Retina (tissue), 1 donor: Measurements from ENCODE around the gene GSAP.

ENCODE experiments used
- DNase-seq: peaks from one replicate; pipeline ENCODE4 v3.0.0-alpha.2; 2016

GSAP gene

DNA sequence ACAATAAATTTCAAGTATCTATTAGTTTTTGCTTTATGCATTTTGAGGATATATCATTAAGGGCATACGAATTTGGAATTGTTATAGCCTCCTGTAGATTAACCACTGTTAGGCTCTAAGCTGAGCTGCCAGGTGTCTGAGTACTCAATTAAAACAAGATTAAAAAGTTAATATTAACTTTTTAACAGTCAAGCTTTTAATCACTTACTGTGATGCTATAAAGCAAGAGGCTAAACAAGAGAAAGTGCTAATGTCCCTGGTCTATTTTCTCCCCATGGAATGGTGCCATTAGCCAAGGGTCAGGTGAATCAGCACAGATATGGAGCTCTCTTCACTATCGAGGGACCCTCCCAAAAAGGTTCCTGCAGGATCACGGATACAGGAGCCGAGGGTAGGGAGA, 9.7 kb downstream of the GSAP start:
- no peak for DNase-seq

DNA sequence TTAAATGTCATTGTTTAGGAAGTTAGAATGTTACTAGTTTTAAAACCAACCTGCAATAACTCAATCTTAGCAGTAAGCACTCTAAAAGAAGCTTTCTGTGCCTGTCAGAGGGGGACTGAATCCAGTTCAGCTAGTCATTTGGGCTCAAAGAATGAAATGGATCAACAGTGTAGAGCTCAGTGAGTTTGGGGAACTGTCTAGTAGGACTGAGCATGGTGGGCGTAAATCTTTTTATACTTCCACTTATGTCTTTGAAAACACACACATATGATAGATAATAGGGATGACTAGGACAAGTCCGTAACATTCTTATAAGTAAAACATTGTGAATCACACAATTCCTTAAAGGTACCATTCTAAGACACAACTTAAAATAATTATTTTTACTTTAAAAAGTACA, 11.5 kb downstream of the GSAP start:
- no peak for DNase-seq

DNA sequence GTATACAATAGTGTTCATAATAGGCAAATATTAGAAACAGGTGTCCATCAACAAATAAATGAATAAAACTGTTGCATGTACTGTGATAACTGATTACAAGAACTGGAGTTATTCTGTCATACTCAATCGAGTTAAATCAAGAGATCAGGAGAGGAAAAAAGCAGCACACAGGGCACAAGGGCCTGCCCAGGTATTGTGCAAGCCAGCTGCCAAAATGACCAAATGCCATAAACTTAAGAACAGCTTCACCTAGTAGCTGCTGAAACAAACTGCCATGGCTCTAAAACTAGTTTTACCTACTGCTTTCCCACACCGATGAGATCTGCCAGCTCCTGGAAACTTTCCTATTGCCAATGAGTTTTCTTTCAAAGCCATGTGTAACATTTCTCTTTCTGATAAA, 12.2 kb downstream of the GSAP start:
- no peak for DNase-seq

DNA sequence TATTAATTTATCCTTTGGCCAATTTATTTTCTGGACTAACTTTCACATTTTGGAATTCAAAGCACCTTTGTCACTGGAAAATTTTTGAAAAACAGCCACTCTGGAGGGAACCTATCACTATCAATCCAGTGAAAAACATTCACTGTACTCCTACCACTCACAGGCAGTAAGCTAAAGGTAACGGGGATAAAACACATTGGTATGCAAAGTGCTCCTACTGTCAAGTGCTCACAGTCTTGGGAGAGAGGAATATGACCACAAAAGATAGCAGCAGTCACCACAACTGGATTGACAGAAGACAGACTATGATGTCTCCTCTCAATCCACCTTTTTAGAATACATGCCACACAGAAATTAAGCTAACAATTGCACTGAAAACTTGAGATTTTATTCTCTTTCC, 13.3 kb downstream of the GSAP start:
- DNase-seq = no peak

DNA sequence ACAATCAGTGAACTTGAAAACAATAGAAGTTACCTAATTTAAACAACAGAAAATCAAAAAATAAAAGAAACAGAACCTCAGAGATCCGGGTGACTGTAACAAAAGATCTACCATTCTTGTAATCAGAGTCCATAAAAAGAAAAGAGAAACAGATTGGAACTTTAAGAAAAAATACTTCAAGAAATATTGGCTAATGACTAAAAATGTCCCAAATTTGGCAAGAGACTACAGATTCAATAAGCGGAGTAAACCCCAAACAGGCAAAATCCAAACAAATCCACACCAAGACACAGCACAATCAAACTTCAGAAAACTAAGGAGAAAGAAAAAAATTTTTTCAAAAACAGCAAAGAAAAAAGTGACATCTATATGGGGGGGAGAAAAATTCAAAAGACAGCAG, 15.1 kb downstream of the GSAP start:
- no peak for DNase-seq

DNA sequence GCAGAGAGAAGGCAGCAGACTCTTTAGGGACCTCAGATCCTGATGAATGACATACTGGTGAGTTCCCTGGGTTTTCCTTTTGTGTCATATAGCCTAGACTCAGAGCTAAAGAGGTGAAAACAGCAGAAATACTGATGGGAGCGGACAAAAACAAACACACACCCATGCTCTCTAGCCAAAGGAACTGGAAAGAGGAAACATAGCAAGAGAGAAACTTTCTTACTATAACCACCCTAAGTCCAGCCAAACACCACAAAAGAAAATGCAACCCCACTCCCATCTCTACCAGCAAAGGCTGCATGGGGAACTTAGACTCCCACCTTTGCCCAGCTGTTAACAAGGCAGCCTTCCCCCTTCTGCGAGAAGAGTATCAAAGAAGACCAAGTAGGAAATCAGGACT, 16.3 kb downstream of the GSAP start:
- no peak for DNase-seq

DNA sequence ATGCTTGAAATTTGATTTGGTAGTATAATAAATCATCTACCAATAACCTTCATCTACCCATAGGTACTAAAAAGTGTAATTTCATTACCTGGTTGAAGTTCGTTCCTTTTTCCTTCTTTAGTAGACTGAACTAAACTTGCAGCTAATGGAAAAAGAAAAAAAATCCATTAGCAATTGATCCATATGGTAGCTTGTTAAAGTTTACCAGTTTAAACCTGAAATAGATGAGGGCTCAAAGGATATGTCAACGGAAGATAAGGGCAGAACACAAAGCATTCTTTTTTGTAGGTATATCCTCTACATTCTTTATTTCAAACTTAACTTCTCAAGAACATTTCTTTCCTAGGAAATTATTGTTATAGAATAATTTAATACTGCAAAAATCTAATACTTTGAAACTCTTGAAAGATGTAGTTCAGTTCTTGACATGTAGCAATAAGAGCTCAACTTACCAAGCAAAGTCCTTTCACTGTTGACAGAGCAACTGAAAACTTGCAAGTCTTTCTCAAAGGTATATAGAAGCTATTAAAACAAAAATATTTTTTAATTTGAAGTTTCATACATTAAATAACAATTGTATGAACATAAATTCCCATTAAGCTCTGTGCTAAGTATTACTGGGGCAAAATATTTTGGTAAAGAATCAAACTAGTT, 19.1 kb downstream of the GSAP start:
- DNase-seq = no peak

DNA sequence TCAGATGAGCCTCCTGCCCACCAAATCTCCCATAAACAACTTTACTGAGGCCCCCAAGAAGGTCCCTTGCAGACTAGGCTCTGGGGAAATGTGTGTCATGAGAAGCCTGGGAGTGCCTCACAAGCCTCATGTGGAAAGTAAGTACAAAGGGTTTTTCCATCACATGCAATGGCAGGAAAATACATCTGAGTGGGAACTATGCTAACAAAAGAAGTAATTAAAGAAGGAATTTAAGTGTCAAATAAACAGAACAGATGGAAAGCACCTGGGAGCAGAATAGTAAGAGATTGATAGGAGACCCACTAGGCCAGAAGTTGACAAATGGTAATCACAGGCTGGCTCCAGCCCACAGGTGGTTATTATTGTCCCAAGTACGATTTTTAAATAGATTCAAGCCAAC, 20.5 kb downstream of the GSAP start:
- DNase-seq = no peak

DNA sequence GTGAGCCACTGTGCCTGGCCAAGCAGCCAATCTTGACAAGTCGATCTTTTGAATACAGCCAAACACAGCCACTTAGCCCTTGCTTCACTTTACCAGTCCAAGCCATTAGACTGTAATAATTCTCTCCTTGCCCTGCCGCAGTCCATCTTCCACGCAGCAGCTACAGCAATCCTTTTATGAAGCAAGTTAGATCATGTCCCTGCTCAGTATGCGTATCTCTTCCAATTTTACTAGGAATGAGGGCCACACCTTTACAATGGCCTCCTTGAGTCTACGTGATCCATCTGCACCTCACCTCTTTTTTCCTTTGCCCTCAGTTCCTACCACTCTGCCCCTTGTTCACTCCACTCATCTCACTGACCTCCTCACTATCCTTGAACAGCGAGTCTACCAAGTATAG, 22.2 kb downstream of the GSAP start:
- no peak for DNase-seq

DNA sequence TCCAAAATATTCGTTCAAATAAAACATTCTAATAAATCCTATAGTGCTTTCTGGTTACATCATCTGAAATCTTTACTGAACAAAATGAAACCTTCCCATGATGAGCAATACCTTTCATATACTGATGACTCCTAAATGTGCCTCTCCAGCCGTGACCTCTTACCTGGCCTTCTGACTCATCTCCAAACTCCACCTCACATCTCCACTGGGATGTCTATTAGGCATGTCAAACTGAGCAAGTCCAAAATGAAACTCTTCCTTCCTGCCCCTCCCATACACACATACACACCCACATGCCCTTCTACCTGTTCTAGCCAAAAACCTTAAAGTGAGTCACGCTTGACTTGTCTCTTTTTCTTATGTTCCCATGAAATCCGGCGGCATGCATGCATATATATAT, 22.9 kb downstream of the GSAP start:
- no peak for DNase-seq

DNA sequence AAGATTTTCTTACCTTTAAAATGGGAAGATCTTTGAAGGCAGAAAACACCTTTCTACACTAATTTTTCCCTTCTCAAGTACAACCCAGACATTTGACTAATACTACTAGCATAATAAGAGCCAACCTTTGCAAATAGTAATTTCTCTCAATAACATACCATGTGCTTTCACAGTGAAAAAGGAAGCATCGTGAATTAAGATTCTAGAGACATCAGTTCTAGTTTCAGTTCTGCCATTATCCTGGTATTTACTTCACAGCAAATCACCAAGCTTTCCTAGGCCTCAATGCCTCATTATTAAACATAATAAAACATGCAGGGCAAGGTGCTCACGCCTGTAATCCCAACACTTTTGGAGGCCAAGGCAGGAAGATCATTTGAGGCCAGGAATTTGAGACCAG, 24.9 kb downstream of the GSAP start:
- DNase-seq = no peak

DNA sequence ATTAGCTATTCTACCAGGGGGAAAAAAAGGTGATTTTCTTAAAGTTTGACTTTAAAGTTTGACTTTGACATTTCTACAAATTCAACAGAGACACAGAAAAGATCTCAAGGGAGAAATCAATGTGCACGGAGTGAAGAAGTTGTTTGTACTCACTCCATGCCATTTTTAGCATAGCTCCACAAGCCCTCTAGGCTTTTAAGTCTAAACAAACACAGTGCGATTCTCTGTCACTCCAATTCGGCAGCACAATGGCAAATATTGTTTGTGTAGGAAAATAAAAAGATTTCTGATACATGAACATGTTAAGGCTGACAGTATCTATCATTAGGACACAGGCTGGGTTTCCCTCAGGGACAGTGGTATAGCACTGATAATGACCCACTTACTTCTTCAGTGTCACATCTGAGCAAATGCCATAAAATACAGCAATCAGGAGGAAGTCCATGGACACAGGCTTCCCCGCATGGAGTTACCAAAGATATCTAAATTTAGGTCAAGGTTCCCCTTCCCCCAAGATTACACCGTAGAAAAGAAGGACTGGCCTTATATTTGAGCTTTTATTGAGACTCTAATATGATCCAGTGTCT, 28.0 kb downstream of the GSAP start:
- DNase-seq = no peak

DNA sequence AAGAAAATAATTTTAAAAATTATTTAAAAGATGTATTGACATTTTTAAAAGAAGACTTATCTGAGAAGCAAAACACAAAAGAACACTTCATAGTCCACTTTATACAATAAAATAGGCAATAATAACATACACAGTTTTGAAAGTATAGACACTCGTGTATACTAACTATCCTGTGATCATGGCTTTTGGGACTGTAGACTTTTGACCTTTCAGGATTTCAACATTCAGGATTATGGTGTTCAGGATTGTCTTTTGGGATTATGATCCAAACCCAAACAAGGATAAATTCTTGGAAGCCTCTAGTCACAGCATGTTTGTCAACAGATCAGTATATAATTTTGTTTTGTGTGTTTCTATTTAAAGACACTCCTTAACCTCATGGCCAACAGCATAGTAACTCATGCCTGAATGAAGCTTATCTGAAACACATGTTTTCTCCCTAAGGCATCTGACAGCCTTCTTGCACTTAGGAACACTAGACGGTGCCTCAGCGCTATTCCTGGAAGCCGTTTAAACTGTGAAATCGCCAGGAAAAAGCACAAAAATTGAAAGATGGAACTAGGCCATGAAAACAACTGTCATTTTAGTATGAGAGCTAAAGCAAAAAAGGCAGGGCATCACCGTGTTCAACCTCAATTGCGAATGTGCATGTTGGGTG, 29.9 kb downstream of the GSAP start:
- DNase-seq = peak; percentile 9

DNA sequence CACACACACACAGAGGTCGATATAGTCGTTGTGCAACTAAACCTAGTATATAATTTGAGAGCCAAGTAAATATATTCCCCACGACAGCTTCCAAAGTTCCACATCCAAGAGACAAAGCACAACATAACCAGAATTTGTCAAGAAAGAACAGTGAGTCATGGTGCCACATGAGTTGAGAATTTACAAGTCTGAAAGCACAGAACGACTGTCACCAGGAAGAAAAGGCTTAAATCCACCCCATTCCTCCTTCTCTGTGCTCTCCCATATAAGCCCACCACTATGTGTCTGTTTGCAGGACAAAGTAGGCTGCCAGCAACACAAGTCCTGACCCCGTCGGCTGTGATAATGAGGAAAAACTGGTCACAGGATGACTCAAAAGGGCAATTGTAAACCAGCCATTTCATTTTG, 32.8 kb downstream of the GSAP start:
- DNase-seq = no peak

DNA sequence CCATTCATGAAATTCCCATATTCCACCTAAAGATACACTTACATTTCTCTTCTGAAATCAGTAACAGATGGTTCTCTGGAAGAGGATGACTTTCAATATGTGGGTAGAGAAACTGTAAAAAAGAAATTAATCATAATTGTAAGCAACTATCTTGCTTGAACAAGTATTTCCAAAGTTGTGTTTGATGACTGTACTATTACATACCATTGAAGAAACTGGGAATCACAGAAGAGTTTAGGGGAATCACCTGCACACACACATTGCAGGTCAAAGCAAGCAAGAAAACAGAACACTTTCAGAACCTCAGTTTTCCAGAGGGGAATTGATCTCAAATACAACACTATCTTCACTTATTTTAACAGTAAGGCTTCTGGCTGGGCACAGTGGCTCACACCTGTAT, 33.6 kb downstream of the GSAP start:
- DNase-seq = no peak

DNA sequence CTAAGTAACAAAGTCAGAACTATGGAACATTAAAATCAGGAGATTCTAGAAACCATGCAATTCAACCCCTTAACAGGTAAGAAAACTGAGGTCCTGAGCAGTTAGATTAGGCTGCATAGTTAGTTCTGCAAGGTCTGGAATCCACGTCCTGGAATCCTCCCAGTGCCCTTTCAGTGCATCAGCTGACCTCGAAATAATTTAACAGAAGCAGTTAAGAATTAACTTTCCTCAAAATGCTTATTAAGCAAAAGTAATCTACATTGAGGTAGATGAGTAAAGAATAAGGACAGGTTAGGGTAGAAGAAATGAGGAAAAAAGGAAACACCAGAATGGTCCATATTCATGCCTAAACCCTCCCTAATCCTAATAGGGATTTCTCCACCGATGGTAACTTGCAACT, 37.6 kb downstream of the GSAP start:
- DNase-seq = no peak

DNA sequence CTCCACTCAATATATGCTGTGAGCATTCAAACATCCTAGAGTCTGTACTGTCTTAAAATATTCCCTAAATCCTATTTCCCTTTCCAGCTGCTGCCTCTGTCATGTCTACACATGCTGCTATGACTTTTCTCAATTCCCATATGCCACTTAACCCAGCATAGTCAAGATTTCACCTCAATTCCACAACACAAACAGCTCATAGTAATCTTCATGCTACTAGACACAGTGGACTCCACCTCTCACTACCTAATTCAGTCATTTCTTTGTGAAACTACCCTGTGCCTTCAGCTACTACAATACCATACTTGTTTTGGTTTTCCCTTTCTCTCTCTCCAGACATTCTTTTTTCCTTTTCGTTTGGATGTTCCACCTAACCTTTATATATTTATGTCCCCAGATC, 45.5 kb downstream of the GSAP start:
- DNase-seq = no peak

DNA sequence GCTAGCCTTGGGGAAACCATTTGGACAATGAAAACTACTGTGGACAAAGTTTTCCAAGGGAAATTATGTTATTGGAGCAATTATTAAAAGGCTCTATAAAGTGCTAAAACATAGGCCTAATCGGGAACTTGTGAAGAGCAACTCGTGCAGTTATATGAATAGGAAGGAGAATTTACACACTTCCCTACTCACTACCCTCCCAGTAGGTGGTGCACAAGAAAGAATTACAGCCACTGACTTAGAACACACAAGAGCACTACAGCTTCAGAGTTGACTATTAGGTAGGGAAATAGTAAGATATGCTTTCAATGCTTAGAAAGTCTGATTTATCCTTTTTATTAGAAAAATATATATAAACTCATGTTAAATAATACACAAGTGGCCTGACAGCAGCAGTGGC, 47.2 kb downstream of the GSAP start:
- DNase-seq = no peak

DNA sequence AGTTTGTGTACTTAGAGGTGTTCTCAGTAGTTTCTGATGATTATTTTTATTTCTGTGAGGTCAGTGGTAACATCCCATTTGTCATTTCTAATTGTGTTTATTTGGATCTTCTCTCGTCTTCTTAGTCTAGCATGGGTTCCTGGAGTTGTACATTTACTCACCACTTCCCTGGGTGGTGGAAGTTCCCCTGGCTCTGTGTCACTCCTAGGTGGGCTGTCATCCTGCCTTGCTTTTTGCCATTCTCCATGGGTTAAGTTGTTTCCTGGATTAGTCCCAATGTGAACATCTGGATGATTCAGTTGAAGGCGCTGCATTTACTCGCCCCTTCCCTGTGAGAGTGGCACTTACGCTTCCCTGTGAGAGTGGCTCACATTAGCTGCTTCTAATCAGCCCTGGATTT, 48.2 kb downstream of the GSAP start:
- DNase-seq = no peak

DNA sequence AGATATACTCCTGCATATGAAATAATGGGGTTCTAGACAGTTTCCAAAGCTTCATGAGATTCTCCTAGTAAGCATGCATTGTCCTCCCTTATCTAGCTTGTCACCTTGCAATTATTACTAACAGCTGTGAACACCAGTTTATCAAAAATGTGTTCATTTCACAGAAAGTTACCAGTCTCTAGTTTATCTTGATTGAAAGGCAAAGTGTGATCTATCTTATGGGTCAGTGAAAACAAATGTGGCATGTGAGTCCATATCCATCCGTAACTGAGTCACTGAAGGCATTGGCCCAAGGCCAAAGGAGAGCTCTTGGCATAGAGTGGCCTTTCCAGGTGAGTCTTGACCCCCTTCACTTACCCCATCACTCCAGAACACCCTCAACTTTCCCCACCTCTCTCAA, 53.2 kb downstream of the GSAP start:
- no peak for DNase-seq

DNA sequence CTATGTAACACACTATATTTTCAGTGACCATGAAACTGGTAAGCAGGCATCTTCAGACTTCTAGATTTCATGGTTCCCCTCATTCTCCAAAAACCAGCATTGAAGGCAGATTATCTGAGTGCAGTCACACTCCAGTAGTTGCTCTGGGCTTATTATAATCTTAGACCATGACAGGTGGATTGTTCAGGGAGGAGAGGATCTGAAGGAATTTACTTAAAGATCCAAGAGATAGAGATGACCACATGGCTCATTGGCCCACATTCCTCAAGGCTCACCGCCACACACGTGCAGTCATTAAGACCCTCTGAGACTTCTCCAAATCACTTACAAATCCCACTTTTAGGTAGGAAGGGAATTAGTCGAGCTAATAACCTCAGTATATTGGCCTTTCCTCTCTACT, 55.2 kb downstream of the GSAP start:
- no peak for DNase-seq

DNA sequence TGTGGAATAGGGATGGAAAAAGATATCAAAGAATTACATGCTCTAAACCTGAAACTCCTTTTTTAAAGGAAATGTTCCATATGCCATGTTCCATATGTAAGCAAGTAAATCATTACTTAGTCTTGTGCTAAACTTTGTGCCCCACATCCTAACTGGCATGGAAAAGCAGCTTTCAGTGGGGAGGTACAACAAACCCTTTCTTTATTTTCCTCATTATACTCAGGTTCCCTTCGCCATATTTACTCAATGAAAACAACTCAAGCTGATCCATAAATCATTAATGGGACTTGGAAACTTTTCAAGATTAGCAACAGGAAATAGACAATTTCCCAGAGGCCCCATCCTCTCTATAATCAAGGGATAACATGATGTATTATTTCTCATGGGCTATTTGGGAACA, 56.0 kb downstream of the GSAP start:
- DNase-seq = no peak

DNA sequence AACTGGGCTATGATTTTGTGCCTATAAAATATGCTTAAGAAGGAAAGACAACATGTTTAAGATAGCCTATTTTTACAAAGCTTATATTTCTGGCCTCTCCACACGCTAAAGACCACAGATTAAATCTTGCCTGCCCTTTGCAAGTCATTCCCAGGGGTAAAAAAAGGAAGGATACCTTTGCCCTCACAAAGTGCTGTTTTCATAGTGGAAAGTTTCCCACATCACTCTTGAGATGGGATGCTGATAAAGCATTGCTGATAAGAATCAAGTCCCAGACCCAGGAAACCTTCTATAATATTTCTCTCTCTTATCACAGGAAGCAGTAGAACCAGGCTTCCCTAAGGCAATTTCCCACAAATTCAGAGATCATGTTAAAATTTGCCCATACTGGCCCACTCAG, 56.5 kb downstream of the GSAP start:
- DNase-seq = no peak

DNA sequence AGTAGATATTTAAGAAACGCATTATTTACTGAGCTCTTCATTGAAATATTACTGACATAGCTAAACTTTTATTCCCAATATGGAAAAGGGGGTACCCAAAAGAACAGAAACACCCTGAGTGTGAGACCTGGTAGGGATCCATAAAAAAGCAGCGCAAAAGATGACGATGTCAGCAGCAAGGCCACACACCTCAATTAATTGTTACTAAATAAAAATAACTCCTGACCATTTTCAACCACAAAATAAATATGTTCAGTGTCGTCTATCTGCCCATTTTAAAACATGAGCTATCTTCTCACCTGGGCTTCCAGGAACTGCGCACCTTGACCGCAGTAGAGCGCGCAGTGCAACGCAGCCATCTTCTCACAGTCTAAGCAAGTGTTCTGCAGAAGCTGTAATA, 61.2 kb downstream of the GSAP start:
- DNase-seq = no peak

DNA sequence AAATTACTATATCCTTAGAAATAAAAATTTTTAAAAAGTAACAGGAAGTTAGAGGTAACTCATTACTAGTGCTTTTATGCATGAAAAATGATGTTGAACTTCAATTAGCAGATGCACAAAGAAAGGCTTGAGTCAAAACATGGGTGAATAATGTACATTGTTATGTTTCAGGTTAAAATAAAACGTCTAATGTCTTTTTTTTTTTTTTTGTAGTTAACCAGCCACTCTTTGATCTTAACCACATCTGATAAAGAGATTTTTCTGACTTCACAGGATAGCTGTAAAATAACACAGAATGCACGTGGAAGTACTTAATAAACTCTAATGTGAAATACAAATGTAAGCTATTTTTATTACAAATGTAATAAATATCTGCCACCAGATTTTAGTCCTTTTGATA, 61.7 kb downstream of the GSAP start:
- DNase-seq = no peak
